ENCODE results near the gene INTS1. TPM values are rescaled to one million over a fixed set of nuclear protein-coding genes. Genes with fewer than 3 reads are reported as not detected.

The INTS1 gene, protein sequence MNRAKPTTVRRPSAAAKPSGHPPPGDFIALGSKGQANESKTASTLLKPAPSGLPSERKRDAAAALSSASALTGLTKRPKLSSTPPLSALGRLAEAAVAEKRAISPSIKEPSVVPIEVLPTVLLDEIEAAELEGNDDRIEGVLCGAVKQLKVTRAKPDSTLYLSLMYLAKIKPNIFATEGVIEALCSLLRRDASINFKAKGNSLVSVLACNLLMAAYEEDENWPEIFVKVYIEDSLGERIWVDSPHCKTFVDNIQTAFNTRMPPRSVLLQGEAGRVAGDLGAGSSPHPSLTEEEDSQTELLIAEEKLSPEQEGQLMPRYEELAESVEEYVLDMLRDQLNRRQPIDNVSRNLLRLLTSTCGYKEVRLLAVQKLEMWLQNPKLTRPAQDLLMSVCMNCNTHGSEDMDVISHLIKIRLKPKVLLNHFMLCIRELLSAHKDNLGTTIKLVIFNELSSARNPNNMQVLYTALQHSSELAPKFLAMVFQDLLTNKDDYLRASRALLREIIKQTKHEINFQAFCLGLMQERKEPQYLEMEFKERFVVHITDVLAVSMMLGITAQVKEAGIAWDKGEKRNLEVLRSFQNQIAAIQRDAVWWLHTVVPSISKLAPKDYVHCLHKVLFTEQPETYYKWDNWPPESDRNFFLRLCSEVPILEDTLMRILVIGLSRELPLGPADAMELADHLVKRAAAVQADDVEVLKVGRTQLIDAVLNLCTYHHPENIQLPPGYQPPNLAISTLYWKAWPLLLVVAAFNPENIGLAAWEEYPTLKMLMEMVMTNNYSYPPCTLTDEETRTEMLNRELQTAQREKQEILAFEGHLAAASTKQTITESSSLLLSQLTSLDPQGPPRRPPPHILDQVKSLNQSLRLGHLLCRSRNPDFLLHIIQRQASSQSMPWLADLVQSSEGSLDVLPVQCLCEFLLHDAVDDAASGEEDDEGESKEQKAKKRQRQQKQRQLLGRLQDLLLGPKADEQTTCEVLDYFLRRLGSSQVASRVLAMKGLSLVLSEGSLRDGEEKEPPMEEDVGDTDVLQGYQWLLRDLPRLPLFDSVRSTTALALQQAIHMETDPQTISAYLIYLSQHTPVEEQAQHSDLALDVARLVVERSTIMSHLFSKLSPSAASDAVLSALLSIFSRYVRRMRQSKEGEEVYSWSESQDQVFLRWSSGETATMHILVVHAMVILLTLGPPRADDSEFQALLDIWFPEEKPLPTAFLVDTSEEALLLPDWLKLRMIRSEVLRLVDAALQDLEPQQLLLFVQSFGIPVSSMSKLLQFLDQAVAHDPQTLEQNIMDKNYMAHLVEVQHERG (N-terminal part only)
- 41.5 TPM for polyA plus RNA-seq (2013)

DNA sequence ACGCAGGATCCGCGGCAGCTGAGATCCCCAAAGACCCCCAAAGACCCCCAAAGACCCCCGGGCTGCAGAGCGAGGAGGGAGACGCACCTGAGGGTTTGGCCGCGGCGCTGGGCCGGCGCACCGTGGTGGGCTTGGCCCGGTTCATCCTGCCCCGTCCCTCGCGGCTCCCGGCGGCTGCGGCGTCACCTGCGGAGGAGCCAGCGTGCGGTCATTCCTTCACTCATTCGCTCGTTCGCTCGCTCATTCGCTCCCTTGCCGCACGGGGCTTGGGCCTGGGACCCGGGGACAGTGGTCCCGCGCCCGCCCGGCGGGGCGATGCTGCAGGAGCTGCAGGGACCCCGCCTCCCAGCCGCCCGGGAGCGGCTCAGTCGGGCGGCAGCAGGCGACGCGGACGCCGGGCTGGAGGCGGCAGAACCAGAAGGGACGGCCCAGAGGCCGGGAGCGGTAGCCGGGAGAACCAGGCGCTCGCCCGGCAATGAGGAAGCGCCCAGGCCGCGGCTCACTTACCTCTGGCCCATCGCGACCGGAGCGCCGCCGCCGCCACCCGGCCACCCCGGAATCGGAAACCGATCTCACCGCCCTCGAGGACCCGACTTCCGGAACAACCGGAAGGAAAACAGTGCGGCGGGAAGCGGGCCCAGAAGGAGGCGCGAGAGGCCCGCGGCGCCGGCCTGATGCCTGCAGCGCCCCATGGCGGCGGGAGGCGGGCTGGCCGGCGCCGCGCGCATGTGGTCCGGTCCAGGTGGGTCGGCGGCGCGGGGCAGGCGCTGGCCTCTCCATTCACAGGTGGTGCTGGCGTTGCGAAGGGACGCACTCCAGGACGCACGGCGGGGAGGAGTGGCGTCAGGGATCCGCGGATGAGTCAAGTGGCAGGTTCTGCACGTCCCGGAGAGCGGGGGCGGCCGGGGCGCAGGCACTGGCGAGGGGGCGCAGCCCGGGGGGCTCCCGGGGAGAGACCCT, at the start of gene INTS1:
Gene INTS1 (minus strand): TSS at position 574 of the 960 bp plus-strand sequence. CDS start 429 bp downstream, at position 145.
- Histone ChIP-seq H3K4me3 (ENCODE audit: control insufficient read depth in 1 of 7, extremely low read depth in 1 of 7, insufficient read depth in 4 of 7, low read depth in 2 of 7, low read length in 6 of 7) (peak within 1 kb of the TSS; percentile 63 to 97 (median 76)), H3K9me3 (ENCODE audit: control extremely low read depth in 1 of 5, control insufficient read depth in 4 of 5, insufficient read depth in 2 of 5, low read depth in 1 of 5, low read length in 4 of 5) (no peaks in the 10 kb centered on the region), H3K27ac (ENCODE audit: insufficient read depth in 1 of 2, low read depth in 1 of 2, low read length in 2 of 2, poor library complexity in 1 of 2, severe bottlenecking in 2 of 2) (peak within 1 kb of the TSS in 1 of 2 experiments; percentile 64), H3K4me1 (ENCODE audit: control extremely low read depth in 1 of 4, control insufficient read depth in 4 of 4, insufficient read depth in 4 of 4, low read length in 3 of 4) (peaks cover 0 to 50% (median 46%) of the 10 kb centered on the region in 4 experiments), H3K36me3 (ENCODE audit: control insufficient read depth in 4 of 4, insufficient read depth in 4 of 4, low read length in 3 of 4) (peaks cover 5 to 40% (median 28%) of the 10 kb centered on the region in 4 experiments), H3K27me3 (replicated peaks in 2 of 5; ENCODE audit: control insufficient read depth in 4 of 5, insufficient read depth in 5 of 5, low read length in 4 of 5) (no peaks in the 10 kb centered on the region)
- peak; percentile 85 to 90 (median 88) for DNase-seq
- ChIA-PET POLR2A (interaction anchor here (0.9 to 2.1 kb wide), 2 partner anchors 9 to 29 kb away, joined by 4 to 9 read pairs; no protein-coding TSS in a partner anchor), CTCF (interaction anchor here (0.9 to 15.3 kb wide), 8 partner anchors 10 to 51 kb away, joined by 3 to 150 read pairs (median 6); partner anchors contain the start of gene TMEM184A)
- WGBS (ENCODE audit: insufficient coverage), result under 1% methylated on average over 110 of the region's 118 CpGs

DNA sequence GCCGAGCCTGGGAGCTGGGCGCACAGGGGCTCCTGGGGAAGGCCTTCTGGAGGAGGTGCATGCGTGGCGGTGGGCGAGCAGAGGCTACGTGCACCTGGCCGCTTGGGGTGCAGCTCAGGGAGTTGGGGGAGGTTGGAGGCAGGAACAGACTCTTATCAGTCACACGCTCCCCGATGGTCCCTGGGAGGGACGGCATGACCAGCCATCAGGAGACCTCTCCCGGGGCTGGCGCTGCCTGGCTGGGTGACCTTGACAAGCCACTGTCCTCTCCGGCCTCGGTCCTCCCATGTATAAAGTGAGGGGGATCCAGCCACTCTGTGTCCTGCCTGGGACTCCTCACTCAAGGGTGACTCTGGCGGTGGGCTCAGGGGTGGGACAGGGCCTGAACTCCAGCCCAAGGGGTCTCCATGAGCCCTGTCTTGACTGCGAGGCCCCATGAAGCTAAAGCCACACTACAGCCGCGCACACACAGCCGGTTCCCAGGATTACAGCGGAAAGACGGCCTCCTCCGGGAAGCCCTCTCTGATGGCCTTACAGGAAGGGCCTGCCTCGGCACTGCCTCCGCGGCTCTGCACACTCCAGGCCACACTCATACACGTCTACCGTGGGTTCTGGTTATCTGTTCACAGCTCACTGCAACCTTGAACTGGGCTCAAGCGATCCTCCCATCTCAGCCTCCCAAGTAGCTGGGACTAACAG, 49.5 kb upstream of the INTS1 start:
- Histone ChIP-seq H3K27me3 (replicated peaks in 2 of 5; ENCODE audit: control insufficient read depth in 4 of 5, insufficient read depth in 5 of 5, low read length in 4 of 5) (no peaks in the 10 kb centered on the region), H3K27ac (ENCODE audit: insufficient read depth in 1 of 2, low read depth in 1 of 2, low read length in 2 of 2, poor library complexity in 1 of 2, severe bottlenecking in 2 of 2) (no peak overlapping the region), H3K4me3 (ENCODE audit: control insufficient read depth in 1 of 7, extremely low read depth in 1 of 7, insufficient read depth in 4 of 7, low read depth in 2 of 7, low read length in 6 of 7) (no peak overlapping the region), H3K36me3 (ENCODE audit: control insufficient read depth in 4 of 4, insufficient read depth in 4 of 4, low read length in 3 of 4) (no peaks in the 10 kb centered on the region), H3K4me1 (ENCODE audit: control extremely low read depth in 1 of 4, control insufficient read depth in 4 of 4, insufficient read depth in 4 of 4, low read length in 3 of 4) (peaks cover 0 to 23% (median 14%) of the 10 kb centered on the region in 4 experiments), H3K9me3 (ENCODE audit: control extremely low read depth in 1 of 5, control insufficient read depth in 4 of 5, insufficient read depth in 2 of 5, low read depth in 1 of 5, low read length in 4 of 5) (no peaks in the 10 kb centered on the region)
- ChIA-PET CTCF (interaction anchor here (1.1 to 2.9 kb wide), 4 partner anchors 10 to 48 kb away, joined by 4 to 14 read pairs (median 8); partner anchors contain the start of gene INTS1), POLR2A (interaction anchor here (0.8 kb wide), 1 partner anchor 21 kb away, joined by 3 read pairs; no protein-coding TSS in a partner anchor)
- DNase-seq, result no peak
- WGBS (ENCODE audit: insufficient coverage), result 96% methylated on average over 26 of the region's 28 CpGs

DNA sequence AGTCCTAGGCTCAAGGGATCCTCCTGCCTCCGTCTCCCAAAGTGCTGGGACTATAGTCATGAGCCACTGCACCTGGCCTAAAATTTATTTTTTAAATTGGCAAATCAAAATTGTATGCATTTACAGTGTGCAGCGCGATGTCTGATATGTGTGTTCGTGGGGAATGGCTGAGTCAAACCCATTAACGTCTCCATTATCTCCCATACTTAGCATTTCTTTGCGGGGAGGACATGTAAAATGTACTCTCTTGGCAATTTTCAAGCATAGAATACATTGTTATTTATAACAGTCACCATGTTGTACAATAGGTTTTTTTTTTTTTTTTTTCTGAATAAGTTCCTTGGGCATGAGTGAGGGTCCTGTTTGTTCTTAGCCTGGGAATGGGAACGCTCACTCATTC, 48.0 kb upstream of the INTS1 start:
- WGBS (ENCODE audit: insufficient coverage), result 95% methylated on average over 4 of the region's 7 CpGs
- ChIA-PET CTCF (interaction anchor here (1.2 kb wide), 1 partner anchor 45 kb away, joined by 4 read pairs; no protein-coding TSS in a partner anchor), POLR2A (no interaction called here)
- no peak for DNase-seq
- Histone ChIP-seq H3K4me1 (ENCODE audit: control extremely low read depth in 1 of 4, control insufficient read depth in 4 of 4, insufficient read depth in 4 of 4, low read length in 3 of 4) (peaks cover 0 to 26% (median 18%) of the 10 kb centered on the region in 4 experiments), H3K27me3 (replicated peaks in 2 of 5; ENCODE audit: control insufficient read depth in 4 of 5, insufficient read depth in 5 of 5, low read length in 4 of 5) (no peaks in the 10 kb centered on the region), H3K9me3 (ENCODE audit: control extremely low read depth in 1 of 5, control insufficient read depth in 4 of 5, insufficient read depth in 2 of 5, low read depth in 1 of 5, low read length in 4 of 5) (no peaks in the 10 kb centered on the region), H3K27ac (ENCODE audit: insufficient read depth in 1 of 2, low read depth in 1 of 2, low read length in 2 of 2, poor library complexity in 1 of 2, severe bottlenecking in 2 of 2) (no peak overlapping the region), H3K4me3 (ENCODE audit: control insufficient read depth in 1 of 7, extremely low read depth in 1 of 7, insufficient read depth in 4 of 7, low read depth in 2 of 7, low read length in 6 of 7) (no peak overlapping the region), H3K36me3 (ENCODE audit: control insufficient read depth in 4 of 4, insufficient read depth in 4 of 4, low read length in 3 of 4) (no peaks in the 10 kb centered on the region)

DNA sequence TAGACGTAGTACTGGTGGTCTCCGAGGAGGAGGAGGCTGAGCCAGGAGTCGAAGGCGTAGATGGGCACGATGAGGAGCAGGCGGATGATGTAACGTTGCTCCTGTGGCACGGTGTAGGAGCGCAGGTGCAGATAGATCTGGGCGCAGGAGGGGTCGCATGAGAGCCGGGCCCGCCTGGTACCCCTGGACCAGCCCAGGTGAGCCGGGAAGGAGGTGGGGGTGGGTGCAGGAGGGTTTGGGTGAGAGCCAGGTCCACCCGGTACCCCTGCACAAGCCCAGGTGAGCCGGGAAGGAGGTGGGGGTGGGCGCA, 46.6 kb upstream of the INTS1 start:
- H3K27me3 ChIP-seq (replicated peaks in 2 of 5; ENCODE audit: control insufficient read depth in 4 of 5, insufficient read depth in 5 of 5, low read length in 4 of 5), result no peaks in the 10 kb centered on the region
- no peak for DNase-seq
- POLR2A ChIA-PET, result no interaction called here

DNA sequence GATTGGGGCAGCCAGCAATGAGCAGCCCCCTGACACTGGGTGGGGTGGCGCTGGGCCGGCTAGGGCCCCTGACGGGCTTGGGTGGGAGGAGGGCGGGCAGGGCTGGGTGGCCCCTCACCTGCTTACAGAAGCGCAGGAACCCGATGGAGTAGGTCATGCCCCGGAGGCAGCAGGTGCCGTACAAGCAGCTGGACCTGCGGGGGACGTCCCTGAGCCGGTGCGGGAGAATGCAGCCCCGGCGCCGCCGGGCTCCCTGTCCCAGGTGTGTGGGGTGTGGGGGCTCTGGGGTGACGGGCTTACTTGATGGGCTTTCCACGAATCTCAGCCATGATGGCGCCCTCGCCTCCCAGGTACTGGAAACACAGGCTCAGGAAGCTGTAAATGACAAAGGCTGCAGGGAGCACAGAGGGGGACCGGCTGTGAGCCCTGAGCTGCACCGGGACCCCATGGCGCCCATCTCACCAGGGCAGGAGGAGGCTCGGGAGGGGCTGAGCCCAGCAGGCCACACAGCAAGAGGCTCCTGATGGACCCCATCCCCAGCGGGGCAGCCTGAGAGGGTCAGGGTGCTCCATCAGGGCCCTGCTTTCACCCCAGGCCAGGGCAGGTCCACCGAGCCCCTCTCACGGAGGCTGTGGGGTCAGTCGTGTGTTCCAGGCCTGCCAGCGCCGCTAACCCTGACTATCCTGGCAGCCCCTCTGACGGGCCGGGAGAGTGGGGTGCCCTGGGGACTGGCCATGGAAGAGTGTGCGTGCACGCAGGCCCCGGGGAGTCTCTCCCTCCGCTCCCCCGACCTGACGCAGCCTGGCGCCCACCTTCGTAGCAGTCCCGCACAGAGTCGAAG, 46.0 kb upstream of the INTS1 start:
- ChIA-PET CTCF (interaction anchor here (4.1 kb wide), 1 partner anchor 7 kb away, joined by 19 read pairs; the partner anchor contains the start of gene TMEM184A), POLR2A (no interaction called here)
- peaks cover 0 to 17% (median 12%) of the 10 kb centered on the region in 4 experiments for H3K4me1 ChIP-seq (ENCODE audit: control extremely low read depth in 1 of 4, control insufficient read depth in 4 of 4, insufficient read depth in 4 of 4, low read length in 3 of 4)
- no peaks in the 10 kb centered on the region for H3K9me3 ChIP-seq (ENCODE audit: control extremely low read depth in 1 of 5, control insufficient read depth in 4 of 5, insufficient read depth in 2 of 5, low read depth in 1 of 5, low read length in 4 of 5)
- H3K4me3 ChIP-seq (ENCODE audit: control insufficient read depth in 1 of 7, extremely low read depth in 1 of 7, insufficient read depth in 4 of 7, low read depth in 2 of 7, low read length in 6 of 7), result no peak overlapping the region
- 98% methylated on average over 28 of the region's 42 CpGs for WGBS (ENCODE audit: insufficient coverage)
- no peaks in the 10 kb centered on the region for H3K27me3 ChIP-seq (replicated peaks in 2 of 5; ENCODE audit: control insufficient read depth in 4 of 5, insufficient read depth in 5 of 5, low read length in 4 of 5)
- no peak for DNase-seq
- peaks cover 0 to under 1% (median 0%) of the 10 kb centered on the region in 4 experiments for H3K36me3 ChIP-seq (ENCODE audit: control insufficient read depth in 4 of 4, insufficient read depth in 4 of 4, low read length in 3 of 4)
- H3K27ac ChIP-seq (ENCODE audit: insufficient read depth in 1 of 2, low read depth in 1 of 2, low read length in 2 of 2, poor library complexity in 1 of 2, severe bottlenecking in 2 of 2), result no peak overlapping the region

More for the DNA sequence above, 46.6 kb upstream of the INTS1 start:
- no peak overlapping the region for H3K27ac ChIP-seq (ENCODE audit: insufficient read depth in 1 of 2, low read depth in 1 of 2, low read length in 2 of 2, poor library complexity in 1 of 2, severe bottlenecking in 2 of 2)
- H3K36me3 ChIP-seq (ENCODE audit: control insufficient read depth in 4 of 4, insufficient read depth in 4 of 4, low read length in 3 of 4), result no peaks in the 10 kb centered on the region
- CTCF ChIA-PET, result no interaction called here
- H3K4me3 ChIP-seq (ENCODE audit: control insufficient read depth in 1 of 7, extremely low read depth in 1 of 7, insufficient read depth in 4 of 7, low read depth in 2 of 7, low read length in 6 of 7), result no peak overlapping the region
- WGBS (ENCODE audit: insufficient coverage), result 100% methylated on average over 9 of the region's 17 CpGs
- H3K4me1 ChIP-seq (ENCODE audit: control extremely low read depth in 1 of 4, control insufficient read depth in 4 of 4, insufficient read depth in 4 of 4, low read length in 3 of 4), result peaks cover 0 to 20% (median 14%) of the 10 kb centered on the region in 4 experiments
- no peaks in the 10 kb centered on the region for H3K9me3 ChIP-seq (ENCODE audit: control extremely low read depth in 1 of 5, control insufficient read depth in 4 of 5, insufficient read depth in 2 of 5, low read depth in 1 of 5, low read length in 4 of 5)
